ENCODE data around the gene STK36. TPM values are rescaled to one million over a fixed set of nuclear protein-coding genes. Genes with fewer than 3 reads are reported as not detected.
"Not testable (repeated sequence)": the region's sequence is repeated elsewhere in the genome, so short reads cannot be mapped to it uniquely, and the experiment has no call there.

STK36 gene
- total RNA-seq, 1 experiment from 2014 or later = 22.9 TPM

DNA sequence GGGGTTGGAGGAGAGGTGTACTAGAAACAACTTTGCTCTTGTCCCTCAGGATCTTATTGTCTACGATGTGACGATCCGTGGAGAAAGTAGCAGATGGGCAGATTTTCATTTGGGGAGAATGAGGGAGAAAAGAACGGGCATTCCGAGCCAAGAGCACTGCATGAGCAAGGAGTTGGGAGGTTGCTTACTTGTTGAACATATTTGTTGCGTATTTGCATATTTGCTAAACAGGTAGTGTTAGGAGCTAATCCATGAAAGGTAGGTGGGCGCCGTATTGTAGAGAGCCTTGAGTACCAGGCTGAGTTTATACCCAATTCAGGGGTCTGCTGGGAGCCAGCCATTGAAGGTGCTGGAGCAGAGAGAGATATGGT is 11.9 kb upstream of the STK36 start:
- in situ Hi-C loops (cut with HindIII; ENCODE audit: low sequenced_read_pairs) = loop anchor here (5.0 kb wide), 1 partner anchor 42 kb away; no protein-coding TSS in a partner anchor
- no peak for DNase-seq (ENCODE audit: low spot score)

DNA sequence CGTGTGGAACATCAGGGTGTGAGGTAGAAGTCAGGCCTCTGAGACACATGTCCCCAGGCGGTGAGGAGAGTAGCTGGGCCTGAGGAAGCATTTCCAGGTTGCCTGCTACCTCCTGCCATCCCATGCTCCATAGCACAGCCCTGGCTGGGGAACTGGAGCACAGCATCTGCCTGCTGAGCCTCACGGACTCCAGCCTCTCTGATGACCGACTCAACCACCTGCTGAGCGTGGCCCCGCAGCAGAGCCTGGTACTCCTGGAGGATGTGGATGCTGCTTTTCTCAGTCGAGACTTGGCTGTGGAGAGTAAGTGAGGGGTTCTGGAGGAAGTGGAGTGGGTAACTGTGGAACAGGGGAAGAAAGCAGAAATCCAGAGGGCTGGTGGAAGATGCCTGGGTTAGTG is 9.5 kb upstream of the STK36 start:
- in situ Hi-C loops (cut with HindIII; ENCODE audit: low sequenced_read_pairs) = no loop called here
- no peak for DNase-seq (ENCODE audit: low spot score)

DNA sequence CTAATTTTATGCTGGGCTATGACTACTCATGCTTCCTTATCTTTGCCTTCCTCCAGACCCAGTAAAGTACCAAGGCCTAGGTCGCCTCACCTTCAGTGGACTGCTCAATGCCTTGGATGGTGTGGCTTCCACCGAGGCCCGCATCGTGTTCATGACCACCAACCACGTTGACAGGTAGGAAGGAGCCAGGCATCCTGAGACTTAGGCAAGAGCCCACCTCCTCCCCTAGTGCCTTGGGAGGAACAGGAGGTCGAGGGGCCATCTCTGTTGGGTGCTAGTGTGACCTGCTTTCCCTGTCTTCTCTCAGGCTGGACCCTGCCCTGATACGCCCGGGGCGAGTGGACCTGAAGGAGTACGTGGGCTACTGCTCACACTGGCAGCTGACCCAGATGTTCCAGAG is 9.1 kb upstream of the STK36 start:
- no peak for DNase-seq (ENCODE audit: low spot score)
- in situ Hi-C loops (cut with HindIII; ENCODE audit: low sequenced_read_pairs) = no loop called here

DNA sequence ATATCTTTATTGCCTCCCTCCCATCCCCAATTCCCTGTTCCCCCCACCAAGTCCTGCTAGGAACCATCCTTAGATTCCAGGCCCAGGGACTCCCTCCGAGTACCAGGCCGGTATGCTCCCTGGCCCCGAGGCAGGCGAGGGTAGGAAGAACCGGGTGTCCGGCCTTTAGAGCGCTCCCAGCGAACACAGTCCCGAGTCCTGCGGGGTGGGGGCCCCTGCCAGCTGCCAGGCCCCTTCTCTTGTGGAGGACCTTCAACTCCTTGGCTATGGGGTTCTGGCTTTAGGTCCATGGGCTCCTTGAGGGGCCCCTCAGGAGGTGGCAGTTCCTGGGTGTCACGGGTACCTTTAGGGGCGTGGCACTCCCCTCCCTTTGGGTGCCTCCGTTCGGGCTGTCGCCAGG is 8.0 kb upstream of the STK36 start:
- in situ Hi-C loops (cut with HindIII; ENCODE audit: low sequenced_read_pairs) = no loop called here

DNA sequence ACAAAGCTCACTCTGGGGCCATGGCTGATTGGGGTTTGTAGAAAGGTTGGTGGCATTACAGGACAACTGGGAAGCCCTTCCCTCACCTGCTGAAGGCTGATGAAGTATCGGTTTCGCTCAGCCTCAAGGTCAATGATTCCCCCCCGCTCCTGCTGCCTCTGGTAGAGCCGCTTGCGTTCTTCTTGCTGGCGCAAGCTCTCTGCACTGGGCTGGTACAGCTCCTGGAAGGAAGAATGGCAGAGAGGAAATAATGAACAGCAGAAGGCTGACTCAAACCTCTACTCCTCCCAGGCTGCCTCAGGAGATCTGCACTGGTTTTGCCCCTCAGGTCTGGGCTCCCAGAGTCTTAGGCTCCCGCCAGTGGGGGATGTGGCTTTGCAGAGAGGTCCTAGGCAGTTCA is 7.2 kb upstream of the STK36 start:
- DNase-seq (ENCODE audit: low spot score) = no peak
- in situ Hi-C loops (cut with HindIII; ENCODE audit: low sequenced_read_pairs) = no loop called here

More for the DNA sequence above, 8.0 kb upstream of the STK36 start:
- no peak for DNase-seq (ENCODE audit: low spot score)

DNA sequence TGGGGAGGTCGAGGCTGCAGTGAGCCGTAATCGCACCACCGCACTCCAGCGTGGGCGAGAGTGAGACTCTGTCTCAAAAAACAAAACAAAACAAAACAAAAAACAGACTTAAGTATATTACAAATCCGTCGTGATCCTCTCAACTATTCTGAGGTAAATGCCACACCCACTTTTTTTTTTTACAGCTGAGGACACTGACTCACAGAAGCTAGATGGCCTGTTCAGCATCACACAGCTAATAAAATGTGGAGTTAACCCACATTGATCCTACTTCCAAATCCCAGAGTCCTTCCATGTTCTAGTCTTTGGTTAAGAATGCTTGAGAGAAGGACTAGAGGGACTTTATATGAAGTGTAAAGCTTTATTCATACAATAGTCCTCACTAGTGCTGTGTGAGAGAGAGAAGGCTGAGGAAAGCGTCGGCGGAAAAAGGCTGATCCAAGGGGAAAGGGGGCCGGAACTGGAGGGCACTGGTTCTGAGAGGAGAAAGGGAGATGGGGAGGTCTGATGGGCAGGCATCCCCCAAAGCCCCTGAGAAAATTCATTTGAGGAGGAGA is 711 bp upstream of the STK36 start:
- no peak for DNase-seq (ENCODE audit: low spot score)
- in situ Hi-C loops (cut with HindIII; ENCODE audit: low sequenced_read_pairs) = no loop called here

DNA sequence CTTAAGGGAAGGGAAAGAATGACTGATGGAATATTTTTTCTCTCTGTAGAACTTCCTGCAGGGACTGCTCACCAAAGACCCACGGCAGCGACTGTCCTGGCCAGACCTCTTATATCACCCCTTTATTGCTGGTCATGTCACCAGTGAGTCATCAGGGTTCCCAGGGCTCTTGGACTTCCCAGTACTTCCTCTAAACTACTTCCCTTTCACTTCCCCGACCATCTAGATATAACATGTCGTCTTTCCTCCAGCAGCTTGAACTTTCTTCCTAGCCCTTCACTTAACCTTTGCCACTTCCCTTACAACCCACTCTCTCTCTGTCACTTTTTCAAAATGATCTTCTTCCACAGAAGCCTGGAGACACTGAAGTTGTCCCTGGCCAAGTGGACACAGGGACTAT is 7.2 kb downstream of the STK36 start:
- no peak for DNase-seq (ENCODE audit: low spot score)

DNA sequence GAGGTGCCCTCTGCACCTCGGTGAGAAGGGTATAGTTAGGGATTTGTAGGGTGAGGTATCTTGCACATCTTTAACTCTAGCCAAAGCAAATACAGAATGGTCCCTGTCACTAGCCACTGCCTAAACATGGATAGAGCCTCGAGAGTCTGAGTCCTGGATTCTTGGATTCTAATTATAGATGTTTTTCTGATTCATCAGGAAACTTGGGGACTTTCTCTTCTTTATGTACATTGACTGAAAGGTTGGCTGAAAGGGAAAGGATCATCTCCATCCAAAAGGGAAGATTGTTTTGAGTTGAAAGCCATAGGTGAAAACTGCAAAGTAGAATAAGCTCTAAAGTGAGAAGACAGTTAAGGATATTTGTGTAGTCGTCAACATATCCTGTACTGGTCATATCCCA is 8.2 kb downstream of the STK36 start:
- in situ Hi-C loops (cut with HindIII; ENCODE audit: low sequenced_read_pairs) = no loop called here
- DNase-seq (ENCODE audit: low spot score) = no peak

More for the DNA sequence above, 7.2 kb downstream of the STK36 start:
- in situ Hi-C loops (cut with HindIII; ENCODE audit: low sequenced_read_pairs) = no loop called here

DNA sequence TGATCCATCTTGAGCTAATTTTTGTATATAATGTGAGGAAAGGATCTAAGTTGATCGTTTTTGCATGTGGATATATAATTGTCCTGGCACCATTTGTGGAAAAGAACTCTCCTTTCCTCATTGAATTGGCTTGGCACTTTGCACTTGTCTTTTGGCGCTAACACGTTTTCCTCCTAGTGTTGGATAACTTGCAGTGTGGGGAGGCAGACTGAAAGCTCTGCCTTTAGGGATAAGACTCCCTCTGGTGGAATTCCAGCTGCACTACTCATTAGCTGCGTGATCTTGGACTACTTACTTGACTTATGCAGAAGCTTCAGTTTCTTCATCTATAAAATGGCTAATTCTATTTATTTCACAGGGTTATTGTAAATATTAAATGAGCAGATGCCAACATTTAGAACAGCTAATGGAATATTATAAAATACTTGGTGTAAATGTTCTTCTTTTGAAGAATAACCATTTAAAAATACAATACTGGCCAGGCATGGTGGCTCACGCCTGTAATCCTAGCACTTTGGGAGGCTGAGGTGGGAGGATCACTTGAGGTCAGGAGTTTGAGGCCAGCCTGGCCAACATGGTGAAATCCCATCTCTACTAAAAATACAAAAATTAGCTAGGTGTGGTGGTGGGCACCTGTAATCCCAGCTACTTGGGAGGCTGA is 15.6 kb downstream of the STK36 start:
- in situ Hi-C loops (cut with HindIII; ENCODE audit: low sequenced_read_pairs) = not testable (repeated sequence)
- DNase-seq (ENCODE audit: low spot score) = peak; percentile 62

DNA sequence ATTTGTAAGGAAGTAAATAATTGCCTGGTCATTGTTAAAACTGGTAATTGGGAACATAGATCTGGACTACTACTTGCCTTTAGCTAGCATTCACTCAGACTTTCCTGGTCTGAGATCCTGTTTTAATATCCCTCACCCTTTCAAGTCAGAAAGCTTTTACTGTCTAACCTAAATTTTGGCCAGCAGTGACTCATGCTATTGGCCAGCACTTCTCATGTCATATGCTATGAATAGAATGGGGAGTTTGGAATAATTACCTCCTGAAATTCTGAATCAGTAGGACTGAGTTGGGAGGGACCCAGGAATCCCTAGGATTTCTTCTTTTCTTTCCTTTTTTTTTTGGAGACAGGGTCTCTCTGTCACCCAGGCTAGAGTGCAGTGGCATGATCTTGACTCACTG is 19.3 kb downstream of the STK36 start:
- in situ Hi-C loops (cut with HindIII; ENCODE audit: low sequenced_read_pairs) = no loop called here
- DNase-seq (ENCODE audit: low spot score) = no peak

DNA sequence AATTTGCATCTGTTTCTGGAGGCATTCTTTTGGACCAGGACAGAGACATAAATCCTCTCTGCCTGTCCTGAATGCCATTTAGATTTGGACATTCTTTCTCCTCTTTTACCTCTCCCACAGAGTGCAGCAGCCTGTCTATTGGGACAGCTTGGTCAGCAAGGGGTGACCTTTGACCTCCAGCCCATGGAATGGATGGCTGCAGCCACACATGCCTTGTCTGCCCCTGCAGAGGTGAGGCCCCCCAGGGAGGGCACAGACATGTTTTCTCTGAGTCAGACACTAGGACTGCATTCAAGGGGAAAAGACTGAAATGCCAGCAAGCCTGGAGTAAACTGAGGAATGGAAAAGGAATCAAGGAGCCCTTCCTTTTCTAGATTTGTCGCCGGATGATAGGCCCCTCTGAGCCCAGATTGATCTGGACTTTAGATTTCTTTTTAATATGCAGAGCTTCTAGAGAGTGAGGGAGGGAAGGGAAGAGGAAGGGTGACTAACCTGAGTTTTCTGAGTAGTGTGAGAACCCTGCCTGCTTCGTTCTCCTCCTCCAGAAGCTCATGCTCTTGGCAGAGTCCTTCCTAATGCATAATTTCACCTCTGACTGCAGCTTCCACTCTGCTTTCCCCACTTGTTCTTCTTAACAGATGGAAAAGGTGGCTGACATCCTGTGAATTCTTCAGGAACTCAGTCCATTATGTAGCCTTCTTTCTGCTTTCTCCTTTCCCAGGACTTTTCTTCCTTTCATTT is 22.7 kb downstream of the STK36 start:
- DNase-seq (ENCODE audit: low spot score) = no peak
- in situ Hi-C loops (cut with HindIII; ENCODE audit: low sequenced_read_pairs) = no loop called here

DNA sequence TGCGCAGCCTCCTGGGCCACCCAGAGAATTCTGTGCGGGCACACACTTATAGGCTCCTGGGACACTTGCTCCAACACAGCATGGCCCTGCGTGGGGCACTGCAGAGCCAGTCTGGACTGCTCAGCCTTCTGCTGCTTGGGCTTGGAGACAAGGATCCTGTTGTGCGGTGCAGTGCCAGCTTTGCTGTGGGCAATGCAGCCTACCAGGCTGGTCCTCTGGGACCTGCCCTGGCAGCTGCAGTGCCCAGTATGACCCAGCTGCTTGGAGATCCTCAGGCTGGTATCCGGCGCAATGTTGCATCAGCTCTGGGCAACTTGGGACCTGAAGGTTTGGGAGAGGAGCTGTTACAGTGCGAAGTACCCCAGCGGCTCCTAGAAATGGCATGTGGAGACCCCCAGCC is 27.0 kb downstream of the STK36 start:
- in situ Hi-C loops (cut with HindIII; ENCODE audit: low sequenced_read_pairs) = no loop called here
- DNase-seq (ENCODE audit: low spot score) = no peak

DNA sequence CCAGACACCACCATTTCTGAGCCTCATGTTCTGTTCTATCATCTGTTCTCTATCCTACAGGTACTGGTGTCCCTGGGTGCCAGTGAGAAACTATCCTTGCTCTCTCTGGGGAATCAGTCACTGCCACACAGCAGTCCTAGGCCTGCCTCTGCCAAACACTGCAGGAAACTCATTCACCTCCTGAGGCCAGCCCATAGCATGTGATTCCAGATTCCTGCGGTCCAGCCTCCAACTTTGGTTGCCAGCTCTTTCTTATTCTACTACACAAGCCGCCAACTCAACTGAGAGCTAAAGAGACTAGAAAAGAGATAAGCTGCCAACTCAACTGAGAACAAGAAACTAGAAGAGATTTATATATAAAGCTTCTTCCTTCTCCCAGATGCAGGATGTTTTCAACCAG is 29.9 kb downstream of the STK36 start:
- in situ Hi-C loops (cut with HindIII; ENCODE audit: low sequenced_read_pairs) = loop anchor here (5.0 kb wide), 1 partner anchor 45 kb away; the partner anchor contains the start of genes BCS1L and ZNF142
- peak; percentile 14 for DNase-seq (ENCODE audit: low spot score)

DNA sequence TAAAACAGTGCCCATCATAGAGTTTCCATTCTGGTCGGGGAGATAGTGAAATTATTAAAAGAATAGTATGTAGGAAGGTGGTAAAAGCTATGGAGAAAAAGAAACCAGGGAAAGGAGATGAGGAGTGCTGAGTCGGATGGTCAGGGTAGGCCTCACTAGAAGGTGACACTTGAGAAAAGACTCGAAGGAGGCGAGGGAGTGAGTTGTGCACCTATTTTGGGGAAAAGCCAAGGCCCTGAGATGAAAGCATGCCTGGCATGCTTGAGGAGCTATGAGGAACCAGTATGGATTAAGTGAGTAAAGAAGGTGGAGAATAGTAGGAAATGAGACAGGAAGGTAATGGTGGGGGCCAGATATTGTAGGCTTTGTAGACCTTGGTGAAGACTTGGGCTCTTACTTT is 31.5 kb downstream of the STK36 start:
- DNase-seq (ENCODE audit: low spot score) = no peak
- in situ Hi-C loops (cut with HindIII; ENCODE audit: low sequenced_read_pairs) = loop anchor here (5.0 kb wide), 1 partner anchor 46 kb away; the partner anchor contains the start of genes BCS1L and ZNF142

DNA sequence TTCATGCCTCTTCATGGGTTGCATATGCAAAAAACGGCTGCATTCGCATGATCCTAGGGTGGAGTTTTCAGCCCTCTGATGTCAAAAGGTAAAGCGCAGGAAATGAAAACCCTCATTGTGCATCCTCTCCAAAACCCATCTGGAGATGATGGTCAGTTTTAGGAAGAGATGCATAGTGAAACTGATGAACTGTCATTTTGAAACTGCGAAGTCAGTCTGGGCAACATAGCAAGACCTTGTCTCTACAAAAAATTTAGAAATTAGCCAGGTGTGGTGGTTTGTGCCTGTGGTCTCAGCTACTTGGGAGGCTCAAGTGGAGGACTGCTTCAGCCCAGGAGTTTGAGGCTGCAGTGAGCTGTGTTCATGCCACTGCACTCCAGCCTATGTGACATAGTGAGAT is 36.2 kb downstream of the STK36 start:
- in situ Hi-C loops (cut with HindIII; ENCODE audit: low sequenced_read_pairs) = no loop called here
- no peak for DNase-seq (ENCODE audit: low spot score)

DNA sequence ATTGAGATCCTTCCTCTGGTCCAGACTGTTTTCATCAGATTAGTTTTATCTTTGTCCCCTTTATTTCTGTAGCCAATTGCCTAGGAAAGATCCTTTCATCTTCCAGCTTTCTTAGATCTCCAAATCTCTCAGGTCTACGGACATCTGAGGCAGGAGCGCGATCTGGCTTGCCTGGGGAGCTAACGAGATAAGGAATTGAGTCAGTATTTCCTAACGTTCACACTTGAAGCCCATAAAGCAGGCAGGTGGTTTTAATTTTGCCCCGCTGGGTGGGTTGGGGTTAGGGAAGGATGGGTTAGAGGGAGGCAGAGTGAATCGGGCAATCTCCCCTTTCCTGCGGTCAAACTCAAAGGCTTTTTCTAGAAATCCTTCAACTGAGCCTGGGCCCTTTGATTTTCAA is 38.0 kb downstream of the STK36 start:
- in situ Hi-C loops (cut with HindIII; ENCODE audit: low sequenced_read_pairs) = no loop called here
- no peak for DNase-seq (ENCODE audit: low spot score)

DNA sequence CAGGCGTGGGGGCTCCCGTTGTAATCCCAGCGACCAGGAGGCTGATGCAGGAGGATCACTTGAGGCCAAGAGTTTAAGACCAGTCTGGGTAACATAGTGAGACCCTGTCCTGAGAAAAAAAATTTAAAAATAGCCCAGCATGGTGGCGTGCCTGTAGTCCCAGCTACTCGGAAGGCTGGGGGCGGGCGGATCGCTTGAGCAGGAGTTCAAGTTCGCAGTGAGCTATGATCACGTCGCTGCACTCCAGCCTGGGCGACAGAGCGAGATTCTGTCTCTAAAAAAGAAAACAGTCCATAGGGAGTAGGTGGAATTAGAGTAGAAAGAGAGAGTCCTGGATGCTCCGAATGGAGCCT is 38.4 kb downstream of the STK36 start:
- DNase-seq (ENCODE audit: low spot score) = no peak
- in situ Hi-C loops (cut with HindIII; ENCODE audit: low sequenced_read_pairs) = no loop called here

DNA sequence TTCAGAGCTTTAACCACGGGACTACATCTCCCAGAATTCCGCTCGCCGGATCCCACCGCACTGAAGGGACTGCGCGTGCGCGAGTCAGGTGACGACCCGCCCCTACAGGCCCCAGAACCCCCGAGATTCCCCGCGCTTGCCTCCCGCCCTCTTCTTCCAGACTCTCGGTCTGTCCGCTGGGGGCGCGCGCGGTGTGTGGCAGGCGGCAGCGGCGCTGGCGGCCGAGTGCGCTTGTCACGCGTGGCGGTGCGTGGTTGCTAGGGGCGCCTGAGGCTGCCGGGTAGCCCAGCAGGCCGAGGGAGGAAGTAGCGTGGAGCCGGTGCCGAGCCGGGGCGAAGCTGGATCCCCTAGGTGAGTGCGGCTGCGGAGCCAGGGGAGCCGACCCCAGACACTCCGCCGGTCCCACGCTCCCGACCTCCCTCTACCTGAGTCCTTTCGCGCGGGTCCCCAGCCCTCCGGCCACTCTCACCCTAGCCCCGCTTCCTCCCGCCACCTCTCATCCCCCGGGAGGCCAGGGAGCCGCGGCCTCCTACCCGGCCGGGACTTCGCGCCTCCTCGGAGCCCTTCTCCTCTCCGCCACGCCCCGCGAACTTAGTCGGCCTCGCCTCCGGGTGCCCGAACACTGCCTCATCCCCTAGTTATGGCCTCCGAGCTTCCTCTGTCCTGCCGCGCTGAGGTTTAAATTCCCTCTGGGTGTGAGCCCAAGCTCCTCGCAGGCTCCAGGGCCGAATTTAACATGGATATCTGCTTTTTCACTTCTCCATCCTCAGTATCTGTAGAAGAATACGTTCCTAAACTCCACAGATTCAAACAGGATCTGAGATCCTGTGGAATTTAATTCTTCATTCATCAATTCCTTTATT is 39.0 kb downstream of the STK36 start, which contains the start of gene TTLL4:
TTLL4 (plus strand) TSS at position 149 of the 863 bp plus-strand sequence. CDS start 26,842 bp downstream, outside the sequence.
- in situ Hi-C loops (cut with HindIII; ENCODE audit: low sequenced_read_pairs) = no loop called here
- DNase-seq (ENCODE audit: low spot score) = peak; percentile 97

DNA sequence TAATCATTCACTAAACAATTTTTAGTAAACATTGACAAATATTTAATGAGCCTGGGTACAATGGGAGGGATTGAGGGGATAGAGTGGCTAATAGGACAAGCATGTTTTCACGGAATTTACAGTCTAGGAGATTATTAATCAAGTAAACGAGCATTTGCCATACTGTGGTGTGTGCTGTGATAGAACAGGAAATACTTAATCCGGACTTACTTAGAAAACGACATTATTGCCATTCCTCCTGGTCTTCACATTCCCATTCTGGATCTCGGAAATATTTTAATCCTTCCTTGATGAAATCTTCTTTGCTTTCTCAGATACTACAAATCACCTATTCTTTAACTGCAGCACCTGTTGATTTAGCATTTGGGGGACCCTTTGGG is 39.7 kb downstream of the STK36 start:
- in situ Hi-C loops (cut with HindIII; ENCODE audit: low sequenced_read_pairs) = no loop called here
- peak; percentile 15 for DNase-seq (ENCODE audit: low spot score)

DNA sequence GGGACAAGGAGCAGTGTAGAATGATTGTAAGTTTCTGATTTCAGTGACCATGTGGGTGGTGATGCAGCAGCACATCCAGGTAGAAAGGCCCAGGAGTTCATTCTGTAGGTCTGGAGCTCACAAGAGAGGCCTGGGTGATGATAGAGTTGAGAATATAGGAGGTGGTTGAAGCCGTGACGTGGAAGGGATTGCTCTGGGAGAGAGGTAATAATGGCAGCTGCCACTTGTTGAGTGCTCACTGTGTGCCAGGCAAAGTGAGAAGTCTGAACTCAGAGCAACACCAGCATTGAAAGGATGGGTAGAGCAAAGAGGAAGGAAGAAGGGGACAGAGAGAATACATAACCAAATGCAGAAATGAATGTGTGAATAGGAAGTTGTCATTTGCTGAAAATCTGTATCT is 42.0 kb downstream of the STK36 start:
- in situ Hi-C loops (cut with HindIII; ENCODE audit: low sequenced_read_pairs) = no loop called here
- DNase-seq (ENCODE audit: low spot score) = no peak
